Lower lobe of right lung (tissue), 2 donors: ENCODE measurements around the gene STXBP1. TPM values are rescaled to one million over a fixed set of nuclear protein-coding genes. Genes with fewer than 3 reads are reported as not detected.

ENCODE experiments used
- ATAC-seq, 2 donors: fragments of 200-7000 bp; cut with Tn5 transposase; one replicate each; pipeline ENCODE4 v1.9.1; 2020 to 2022; ENCODE audit warnings: mild to moderate bottlenecking in 2 of 2, moderate library complexity in 2 of 2
- DNase-seq: peaks from one replicate; pipeline ENCODE4 v3.0.0-alpha.2; 2020
- H3K27ac ChIP-seq: fragments of 200-600 bp; one replicate; pipeline ENCODE4 v1.8.0; 2022
- H3K27me3 ChIP-seq: fragments of 200-600 bp; one replicate; pipeline ENCODE4 v1.8.0; 2022; ENCODE audit warnings: low read depth
- H3K36me3 ChIP-seq: fragments of 200-600 bp; one replicate; pipeline ENCODE4 v1.8.0; 2022; ENCODE audit warnings: mild to moderate bottlenecking
- H3K4me1 ChIP-seq: fragments of 200-600 bp; one replicate; pipeline ENCODE4 v1.8.0; 2022
- H3K4me3 ChIP-seq: fragments of 200-600 bp; one replicate; pipeline ENCODE4 v1.8.0; 2022; ENCODE audit warnings: mild to moderate bottlenecking
- H3K9me3 ChIP-seq: fragments of 200-600 bp; one replicate; pipeline ENCODE4 v1.8.0; 2022
- CTCF ChIP-seq: fragments of 200-600 bp; IDR thresholded peaks from one replicate; pipeline ENCODE4 v1.8.0; 2022; ENCODE audit warnings: antibody characterized with exemption, mild to moderate bottlenecking
- intact Hi-C: fragments of 100-400 bp; cut with DNase I; formaldehyde crosslinking; loops from one replicate; pipeline ENCODE4 v1.11.0; 2022
- total RNA-seq: library from RNA; stranded (reverse); fragmentation: NEBNext Ultra II Directional; extraction: Animal tissue kit (Norgen Biotek cat#: 25700); gene quantifications from one replicate; pipeline ENCODE4 v1.2.1, GENCODE V29; 2021
- donor health status: DM: no; HTN: yes; CAD: no; lungs with severe emphysema.

Gene STXBP1
- total RNA-seq, 1 donor from 2014 or later = 88.6 TPM

GRCh38 chr9:127731938-127732337 is 119.9 kb downstream of the STXBP1 start:
- no peaks in the 10 kb centered on the region for H3K27me3 ChIP-seq
- H3K36me3 ChIP-seq = peaks cover 22% of the 10 kb centered on the region
- intact Hi-C loops = loop anchor here (10.0 kb wide), 1 partner anchor 137 kb away; no protein-coding TSS in a partner anchor
- no peak overlapping the region for H3K27ac ChIP-seq
- DNase-seq (no peak), ATAC-seq (no peak)
- no peak for TF ChIP-seq CTCF
- H3K4me3 ChIP-seq = no peak overlapping the region
- H3K4me1 ChIP-seq = peaks cover 11% of the 10 kb centered on the region
- no peaks in the 10 kb centered on the region for H3K9me3 ChIP-seq

DNA sequence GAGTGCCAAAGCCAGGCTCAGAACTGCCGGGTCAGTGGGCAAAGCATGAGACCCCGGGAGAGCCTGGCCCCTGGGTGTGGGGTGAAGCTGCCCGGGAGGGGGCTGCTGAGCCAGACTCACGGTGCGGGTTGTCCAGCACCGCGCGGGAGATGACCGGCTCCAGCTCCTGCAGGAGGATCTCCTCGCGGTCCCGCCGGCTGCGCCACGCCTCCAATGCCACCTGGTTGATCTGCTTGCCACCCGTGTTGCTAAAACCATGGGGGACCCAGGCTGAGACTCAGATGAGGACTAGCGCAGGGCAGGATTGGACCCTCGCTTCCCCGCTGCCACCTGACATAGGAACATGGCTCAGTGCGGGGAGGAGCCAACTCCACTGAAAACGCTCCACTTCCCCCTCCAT is 120.4 kb downstream of the STXBP1 start:
- no peaks in the 10 kb centered on the region for H3K9me3 ChIP-seq
- intact Hi-C loops = loop anchor here (10.0 kb wide), 1 partner anchor 138 kb away; no protein-coding TSS in a partner anchor
- no peak for ATAC-seq
- DNase-seq = no peak
- no peak overlapping the region for H3K27ac ChIP-seq
- H3K4me3 ChIP-seq = no peak overlapping the region
- no peak for TF ChIP-seq CTCF
- peaks cover 11% of the 10 kb centered on the region for H3K4me1 ChIP-seq
- H3K36me3 ChIP-seq = peaks cover 22% of the 10 kb centered on the region
- no peaks in the 10 kb centered on the region for H3K27me3 ChIP-seq

DNA sequence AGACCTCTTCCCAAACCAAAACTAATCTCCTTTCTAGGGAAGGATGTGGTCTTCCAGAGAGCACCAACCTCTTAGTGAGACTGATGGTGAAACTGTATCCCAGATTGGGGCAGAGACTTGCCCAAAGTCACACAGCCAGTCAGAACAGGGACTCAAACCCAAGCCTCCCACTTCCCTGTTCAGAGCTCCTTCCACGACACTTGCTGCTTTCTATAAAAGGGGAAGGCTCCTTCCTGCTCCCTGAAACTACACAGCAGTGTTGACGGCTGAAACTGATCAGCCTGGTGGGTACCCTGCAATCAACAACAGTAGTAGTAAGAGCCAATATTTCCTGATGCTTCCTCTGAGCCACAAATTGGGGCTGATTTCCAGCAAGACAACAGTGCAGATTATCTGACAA is 121.5 kb downstream of the STXBP1 start:
- DNase-seq = no peak
- peaks cover 32% of the 10 kb centered on the region for H3K36me3 ChIP-seq
- H3K9me3 ChIP-seq = no peaks in the 10 kb centered on the region
- peaks cover 11% of the 10 kb centered on the region for H3K4me1 ChIP-seq
- H3K27ac ChIP-seq = no peak overlapping the region
- H3K4me3 ChIP-seq = no peak overlapping the region
- no peaks in the 10 kb centered on the region for H3K27me3 ChIP-seq
- no peak for TF ChIP-seq CTCF
- ATAC-seq = no peak
- intact Hi-C loops = loop anchor here (10.0 kb wide), 1 partner anchor 139 kb away; no protein-coding TSS in a partner anchor

DNA sequence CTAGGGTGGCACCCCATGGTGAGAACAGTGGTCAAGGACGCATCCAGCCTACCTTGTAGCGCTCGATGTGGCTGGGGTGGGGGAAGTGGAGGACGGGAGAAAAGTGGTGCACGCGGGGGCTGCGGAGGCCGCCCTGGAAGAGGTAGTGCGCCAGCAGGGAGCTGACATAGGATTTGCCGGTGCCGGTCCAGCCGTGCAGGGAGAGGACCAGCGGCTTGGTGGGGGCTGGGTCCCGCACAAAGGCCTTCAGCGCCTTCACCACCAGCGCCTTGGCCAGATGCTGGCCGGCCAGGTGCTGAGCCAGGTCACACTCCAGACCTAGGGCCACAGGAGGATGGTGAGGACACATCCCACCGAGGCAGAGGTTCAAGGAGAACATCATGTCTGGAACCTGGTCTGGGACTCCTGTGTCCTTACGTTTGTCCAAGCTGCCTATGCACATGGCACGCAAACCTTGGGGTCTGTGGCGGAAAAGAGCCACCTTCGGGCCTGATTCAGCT is 122.2 kb downstream of the STXBP1 start:
- Histone ChIP-seq H3K4me1 (peaks cover 11% of the 10 kb centered on the region), H3K27ac (peak overlapping the region; percentile 98), H3K4me3 (peak overlapping the region; percentile 86), H3K36me3 (peaks cover 38% of the 10 kb centered on the region), H3K9me3 (no peaks in the 10 kb centered on the region), H3K27me3 (no peaks in the 10 kb centered on the region)
- TF ChIP-seq CTCF = no peak
- intact Hi-C loops = loop anchor here (10.0 kb wide), 1 partner anchor 139 kb away; no protein-coding TSS in a partner anchor
- DNase-seq (no peak), ATAC-seq (no peak)

- H3K36me3 ChIP-seq = peaks cover 45% of the 10 kb centered on the region
- H3K27me3 ChIP-seq = no peaks in the 10 kb centered on the region
- peak; percentile 97 for TF ChIP-seq CTCF
- H3K27ac ChIP-seq = peak within 1 kb of the TSS; percentile 98
- peak within 1 kb of the TSS; percentile 86 for H3K4me3 ChIP-seq
- H3K4me1 ChIP-seq = peaks cover 15% of the 10 kb centered on the region
- DNase-seq = peak; percentile 99
- intact Hi-C loops = loop anchor here (10.0 kb wide), 1 partner anchor 140 kb away; no protein-coding TSS in a partner anchor
- H3K9me3 ChIP-seq = no peaks in the 10 kb centered on the region
- peak; percentile 98 for ATAC-seq
These were observed 122.9 kb downstream of the STXBP1 start, which contains the start of gene TOR2A for GRCh38 chr9:127734747-127735529. TOR2A (minus strand) TSS chr9:127735294; CDS start chr9:127735270, 24 bp downstream.
